Upper lobe of left lung (tissue), 6 donors: ENCODE measurements around the gene TFR2. TPM values are rescaled to one million over a fixed set of nuclear protein-coding genes. Genes with fewer than 3 reads are reported as not detected.

ENCODE experiments used
- ATAC-seq, 2 donors: fragments of 200-7000 bp; cut with Tn5 transposase; one replicate each; pipeline ENCODE4 v1.9.1; 2022; ENCODE audit warnings: mild to moderate bottlenecking in 2 of 2, moderate library complexity in 2 of 2; ENCODE audit not compliant: low FRiP score in 2 of 2
- DNase-seq, 2 donors: peaks; one replicate each; pipeline ENCODE4 v3.0.0-alpha.2; 2019 to 2020
- H3K27ac ChIP-seq, 4 donors: fragments of 200-600 bp; sonication (generic); one replicate each; pipeline ENCODE4 v1.5.1; 2016 to 2019
- H3K27me3 ChIP-seq, 4 donors: fragments of 200-600 bp; sonication (generic); one replicate each; pipeline ENCODE4 v1.5.1; 2017 to 2019
- H3K36me3 ChIP-seq, 4 donors: fragments of 200-600 bp; sonication (generic); one replicate each; pipeline ENCODE4 v1.5.1; 2016 to 2019
- H3K4me1 ChIP-seq, 4 donors: fragments of 200-600 bp; sonication (generic); one replicate each; pipeline ENCODE4 v1.5.1; 2018 to 2019
- H3K4me3 ChIP-seq, 4 donors: fragments of 200-600 bp; sonication (generic); one replicate each; pipeline ENCODE4 v1.5.1; 2017 to 2019; ENCODE audit warnings: mild to moderate bottlenecking in 2 of 4, moderate library complexity in 1 of 4
- H3K9me3 ChIP-seq, 4 donors: fragments of 200-600 bp; sonication (generic); one replicate each; pipeline ENCODE4 v1.5.1; 2018 to 2019
- CTCF ChIP-seq, 6 experiments: fragments of 450-650 bp in 4 of 6; fragments of 200-600 bp in 2 of 6; sonication (generic) in 2 of 6; IDR thresholded peaks; one replicate each; pipeline ENCODE4 v1.5.1; 2016 to 2019; ENCODE audit warnings: antibody characterized with exemption in 6 of 6
- EP300 ChIP-seq, 4 donors: sonication (generic); formaldehyde crosslinking; IDR thresholded peaks; one replicate each; pipeline ENCODE4 v1.5.1; 2017; ENCODE audit warnings: antibody characterized with exemption in 4 of 4, control low read depth in 2 of 4
- POLR2A ChIP-seq, 4 donors: fragments of 450-650 bp; IDR thresholded peaks; one replicate each; pipeline ENCODE4 v1.5.1; 2016 to 2017; ENCODE audit warnings: antibody characterized with exemption in 4 of 4, mild to moderate bottlenecking in 2 of 4
- POLR2AphosphoS5 ChIP-seq, 2 donors: sonication (generic); formaldehyde crosslinking; IDR thresholded peaks; one replicate each; pipeline ENCODE4 v1.5.1; 2017; ENCODE audit warnings: antibody characterized with exemption in 2 of 2
- WGBS, 2 donors: methylation state at CpG; one replicate each; pipeline ENCODE4 v1.1.5; 2017 to 2018; 5-methylcytosine and 5-hydroxymethylcytosine counted together
- total RNA-seq, 6 donors: library from RNA; depleted of rRNA in 4 of 6; stranded (reverse); fragments of >200 nt in 4 of 6; gene quantifications; one replicate each; pipeline versions ENCODE4 v1.1.0 to v1.2.1, GENCODE V29; 2016 to 2021
- donor health status: DM: no; HTN: no; CAD: no; lungs with moderate emphysema.
- donor health status: DM: no; HTN: yes; CAD: no; lungs with severe emphysema.

Gene TFR2
- total RNA-seq, 6 donors from 2014 or later, result 0.20 to 2.1 (median 0.89) TPM; not detected in 1

GRCh38 chr7:100685049-100685605, 43.8 kb upstream of the TFR2 start:
- peaks cover 0 to 10% (median 0%) of the 10 kb centered on the region in 4 donors for H3K4me1 ChIP-seq
- TF ChIP-seq POLR2AphosphoS5 (IDR thresholded peaks at IDR 0.05) (no peak), EP300 (IDR thresholded peaks at IDR 0.05) (no peak), CTCF (IDR thresholded peaks at IDR 0.05) (no peak), POLR2A (IDR thresholded peaks at IDR 0.05) (no peak)
- H3K9me3 ChIP-seq, result no peaks in the 10 kb centered on the region
- 90 to 94% methylated on average over 14 to 18 of the region's 18 CpGs for WGBS, 2 donors
- DNase-seq (peak in 1 of 2 donors; percentile 32), ATAC-seq (no peak)
- H3K27me3 ChIP-seq, result no peaks in the 10 kb centered on the region
- H3K4me3 ChIP-seq, result no peak overlapping the region
- H3K27ac ChIP-seq, result no peak overlapping the region
- H3K36me3 ChIP-seq, result peaks cover 40 to 94% (median 81%) of the 10 kb centered on the region in 4 donors

DNA sequence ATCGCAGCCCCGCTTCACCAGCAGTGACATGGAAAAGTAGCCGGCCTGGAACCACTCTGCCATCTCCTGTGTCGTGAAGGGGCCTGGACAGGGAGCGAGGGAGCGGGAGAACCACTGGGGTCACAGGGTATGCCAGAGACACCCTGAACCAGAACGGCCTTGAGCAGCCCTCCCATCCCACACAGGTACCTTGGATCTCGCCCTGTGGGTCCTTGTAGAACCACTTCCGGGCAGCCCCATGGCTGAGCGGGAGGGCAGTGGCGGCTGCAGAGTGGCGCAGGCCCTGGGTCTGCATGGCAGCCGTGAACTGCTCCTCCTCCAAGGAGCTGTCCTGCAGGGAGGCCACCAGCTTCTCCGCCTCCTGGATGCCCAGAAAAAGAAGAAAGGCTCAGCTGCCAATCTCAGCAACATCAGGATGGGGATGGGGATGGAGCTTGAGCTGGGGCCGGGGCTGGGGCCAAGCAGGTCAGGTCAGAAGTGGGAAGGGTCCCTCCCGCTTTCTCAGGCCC, 43.2 kb upstream of the TFR2 start:
- 91 to 97% methylated on average over 6 to 16 of the region's 16 CpGs for WGBS, 2 donors
- H3K4me3 ChIP-seq, result no peak overlapping the region
- H3K36me3 ChIP-seq, result peaks cover 40 to 97% (median 84%) of the 10 kb centered on the region in 4 donors
- ATAC-seq, result no peak
- peak in 1 of 2 donors; percentile 60 for DNase-seq
- no peaks in the 10 kb centered on the region for H3K27me3 ChIP-seq
- H3K4me1 ChIP-seq, result peaks cover 0 to 8% (median 3%) of the 10 kb centered on the region in 4 donors
- TF ChIP-seq EP300 (IDR thresholded peaks at IDR 0.05), result no peak
- no peak for TF ChIP-seq POLR2A (IDR thresholded peaks at IDR 0.05)
- no peak for TF ChIP-seq POLR2AphosphoS5 (IDR thresholded peaks at IDR 0.05)
- no peak for TF ChIP-seq CTCF (IDR thresholded peaks at IDR 0.05)
- no peak overlapping the region for H3K27ac ChIP-seq
- H3K9me3 ChIP-seq, result no peaks in the 10 kb centered on the region

GRCh38 chr7:100683659-100684533, 42.5 kb upstream of the TFR2 start:
- no peak for TF ChIP-seq POLR2A (IDR thresholded peaks at IDR 0.05)
- TF ChIP-seq CTCF (IDR thresholded peaks at IDR 0.05), result no peak
- TF ChIP-seq EP300 (IDR thresholded peaks at IDR 0.05), result no peak
- Histone ChIP-seq H3K27me3 (no peaks in the 10 kb centered on the region), H3K27ac (no peak overlapping the region), H3K4me3 (no peak overlapping the region), H3K4me1 (peaks cover 4 to 11% (median 8%) of the 10 kb centered on the region in 4 donors), H3K9me3 (no peaks in the 10 kb centered on the region), H3K36me3 (peaks cover 40 to 100% (median 88%) of the 10 kb centered on the region in 4 donors)
- DNase-seq (peak in 1 of 2 donors; percentile 81), ATAC-seq (no peak)
- WGBS, 2 donors, result 92 to 97% methylated on average over 14 to 24 of the region's 37 CpGs

DNA sequence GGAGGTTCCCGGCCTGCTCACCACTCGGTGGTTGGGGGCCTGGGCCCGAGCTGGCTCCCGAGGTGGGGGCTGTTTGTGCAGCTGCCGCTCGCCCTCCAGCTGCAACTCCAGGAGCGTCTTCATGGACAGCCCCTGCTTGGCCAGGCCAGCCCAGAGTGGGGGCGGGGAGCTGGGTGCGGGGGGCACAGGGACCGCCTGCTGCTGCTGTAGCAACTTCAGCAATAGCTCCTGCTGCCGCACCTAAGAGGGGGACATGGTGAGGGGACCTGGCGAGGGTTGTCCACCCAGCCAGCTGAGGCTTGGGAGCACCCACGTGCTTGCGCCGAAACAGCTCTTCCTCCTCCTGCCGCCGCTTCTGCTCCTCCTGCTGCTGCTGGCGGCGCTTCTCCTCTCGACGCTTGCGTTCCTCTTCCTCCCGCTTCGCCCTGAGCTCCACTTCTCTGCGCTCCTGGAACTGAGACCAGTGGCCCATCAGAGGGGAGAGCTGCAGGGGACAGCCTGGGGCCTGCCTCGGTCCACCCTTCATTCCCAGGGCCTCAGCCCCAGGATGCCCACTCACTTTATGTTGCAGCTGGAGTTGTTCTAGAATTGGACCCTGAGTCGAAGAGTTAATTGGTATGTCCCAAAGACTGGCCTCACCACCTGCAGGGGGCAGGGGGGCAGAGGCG, 41.8 kb upstream of the TFR2 start:
- Histone ChIP-seq H3K36me3 (peaks cover 47 to 100% (median 92%) of the 10 kb centered on the region in 4 donors), H3K4me1 (peaks cover 6 to 13% (median 11%) of the 10 kb centered on the region in 4 donors), H3K9me3 (no peaks in the 10 kb centered on the region), H3K4me3 (no peak overlapping the region), H3K27me3 (no peaks in the 10 kb centered on the region), H3K27ac (no peak overlapping the region)
- ATAC-seq (no peak), DNase-seq (peak in 1 of 2 donors; percentile 82)
- 89 to 95% methylated on average over 19 to 22 of the region's 28 CpGs for WGBS, 2 donors
- no peak for TF ChIP-seq POLR2AphosphoS5 (IDR thresholded peaks at IDR 0.05)
- no peak for TF ChIP-seq EP300 (IDR thresholded peaks at IDR 0.05)
- TF ChIP-seq POLR2A (IDR thresholded peaks at IDR 0.05), result no peak
- TF ChIP-seq CTCF (IDR thresholded peaks at IDR 0.05), result no peak
